Smooth muscle cell of the umbilical artery (primary cell): Measurements from ENCODE around the gene TMEM41B. TPM values are rescaled to one million over a fixed set of nuclear protein-coding genes. Genes with fewer than 3 reads are reported as not detected.

Experiments
- total RNA-seq: library from RNA; depleted of rRNA; stranded (reverse); fragments of >200 nt; gene quantifications from 2 replicates; pipeline ENCODE4 v1.2.3, GENCODE V29; 2014

The TMEM41B gene, protein sequence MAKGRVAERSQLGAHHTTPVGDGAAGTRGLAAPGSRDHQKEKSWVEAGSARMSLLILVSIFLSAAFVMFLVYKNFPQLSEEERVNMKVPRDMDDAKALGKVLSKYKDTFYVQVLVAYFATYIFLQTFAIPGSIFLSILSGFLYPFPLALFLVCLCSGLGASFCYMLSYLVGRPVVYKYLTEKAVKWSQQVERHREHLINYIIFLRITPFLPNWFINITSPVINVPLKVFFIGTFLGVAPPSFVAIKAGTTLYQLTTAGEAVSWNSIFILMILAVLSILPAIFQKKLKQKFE
- total RNA-seq: 61.4 and 71.0 TPM in 2 replicates

DNA sequence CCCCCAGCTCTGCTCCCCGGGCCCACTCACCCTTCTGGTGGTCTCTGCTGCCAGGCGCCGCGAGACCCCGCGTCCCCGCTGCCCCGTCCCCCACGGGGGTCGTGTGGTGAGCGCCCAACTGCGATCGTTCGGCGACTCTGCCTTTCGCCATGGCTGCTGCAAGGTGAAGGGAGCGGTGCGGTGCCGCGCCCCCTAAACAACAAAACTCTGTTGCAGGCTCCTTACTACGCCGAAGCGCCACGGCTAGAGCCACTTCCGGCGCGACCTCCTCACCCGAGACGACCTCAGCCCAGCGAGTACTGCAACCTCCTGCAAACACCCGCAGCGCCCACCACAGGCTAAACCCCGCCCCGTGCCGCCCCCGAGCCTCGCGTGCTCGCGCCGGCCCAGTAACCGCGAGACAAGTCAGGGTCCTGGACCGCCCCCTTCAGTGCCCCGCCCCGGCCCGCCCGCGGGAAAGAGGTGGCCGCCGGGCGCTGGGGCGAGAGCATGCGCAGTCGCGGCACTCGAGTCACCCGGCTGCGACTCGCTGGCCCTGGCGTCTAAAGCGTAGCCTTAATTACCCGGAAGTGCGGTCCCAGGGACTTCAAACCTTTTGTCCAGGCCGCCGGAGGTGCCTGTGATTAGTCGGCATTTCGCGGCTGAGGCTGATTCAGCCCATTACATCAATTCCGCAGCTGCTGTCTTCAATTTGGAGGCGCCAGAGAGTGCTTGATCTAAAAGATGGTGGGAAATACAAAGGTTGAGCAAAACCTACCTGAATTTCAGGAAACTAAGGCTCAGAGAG, at the start of gene TMEM41B:
Gene TMEM41B, minus strand, starts transcription at position 303 of the 787 bp plus-strand sequence. Its CDS starts 152 bp downstream, at position 151.

DNA sequence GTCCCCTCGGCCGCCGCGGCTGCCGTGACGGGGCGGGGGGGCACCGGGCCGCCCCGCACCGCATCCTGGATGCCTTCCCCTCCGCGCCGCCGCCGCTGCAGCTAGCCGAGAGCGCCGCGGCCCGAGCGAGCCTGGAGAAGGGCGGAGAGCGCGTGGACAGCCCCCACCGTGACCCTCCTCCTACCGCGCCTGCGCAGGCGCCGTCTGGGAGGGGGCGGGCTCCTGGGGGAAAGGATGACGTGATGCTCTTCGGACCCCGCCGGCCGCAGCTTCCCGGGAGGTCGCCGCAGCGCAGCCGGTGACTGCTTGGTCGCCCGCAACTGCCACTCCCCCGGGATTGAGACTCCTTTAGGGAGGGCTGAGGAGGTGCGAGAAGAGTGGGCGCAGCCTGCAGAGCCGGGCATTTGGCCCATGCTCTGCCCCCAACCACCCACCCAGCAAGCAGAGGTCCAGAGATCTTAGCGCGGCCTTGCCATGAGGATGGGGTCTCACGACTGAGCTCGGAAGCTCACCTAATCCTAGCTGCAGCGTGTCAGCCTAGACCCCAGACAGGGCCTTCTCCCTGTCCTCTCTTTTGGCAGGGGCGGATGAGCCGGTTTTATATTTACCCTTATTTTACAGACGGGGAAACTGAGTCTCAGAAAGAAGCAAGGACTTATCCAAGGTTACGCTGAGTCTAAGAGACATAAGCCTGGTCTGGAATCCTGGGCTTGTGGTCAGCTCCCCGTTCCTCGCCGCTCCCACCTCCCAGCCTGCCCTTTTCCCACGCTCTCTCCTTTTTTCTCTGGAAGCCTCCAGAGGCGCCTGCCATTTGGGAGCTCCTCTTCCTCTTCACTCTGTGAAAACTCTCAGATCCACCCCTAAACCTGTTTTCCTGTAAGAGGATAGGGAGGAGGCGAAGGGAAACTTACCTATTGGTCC, 48.9 kb downstream of the TMEM41B start, which contains the start of gene DENND5A:
Gene DENND5A, minus strand, starts transcription at position 140 of the 921 bp plus-strand sequence. CDS start 281 bp downstream, outside the sequence.

Other genes with a start within 250 kb of the TMEM41B start
- 1.8 and 9.5 TPM in 2 replicates for gene SCUBE2, start 223.0 kb downstream of the TMEM41B start, total RNA-seq
- 198 and 259 TPM in 2 replicates for gene DENND5A, start 49.2 kb downstream of the TMEM41B start, total RNA-seq
- gene IPO7, start 70.1 kb upstream of the TMEM41B start, total RNA-seq: 142 and 186 TPM in 2 replicates
- gene ZNF143, start 146.4 kb upstream of the TMEM41B start, total RNA-seq: 30.9 and 35.6 TPM in 2 replicates